ENCODE data around the gene BPIFB2. TPM values are rescaled to one million over a fixed set of nuclear protein-coding genes. Genes with fewer than 3 reads are reported as not detected.

The BPIFB2 gene
- polyA plus RNA-seq, 3 donors = not detected

DNA sequence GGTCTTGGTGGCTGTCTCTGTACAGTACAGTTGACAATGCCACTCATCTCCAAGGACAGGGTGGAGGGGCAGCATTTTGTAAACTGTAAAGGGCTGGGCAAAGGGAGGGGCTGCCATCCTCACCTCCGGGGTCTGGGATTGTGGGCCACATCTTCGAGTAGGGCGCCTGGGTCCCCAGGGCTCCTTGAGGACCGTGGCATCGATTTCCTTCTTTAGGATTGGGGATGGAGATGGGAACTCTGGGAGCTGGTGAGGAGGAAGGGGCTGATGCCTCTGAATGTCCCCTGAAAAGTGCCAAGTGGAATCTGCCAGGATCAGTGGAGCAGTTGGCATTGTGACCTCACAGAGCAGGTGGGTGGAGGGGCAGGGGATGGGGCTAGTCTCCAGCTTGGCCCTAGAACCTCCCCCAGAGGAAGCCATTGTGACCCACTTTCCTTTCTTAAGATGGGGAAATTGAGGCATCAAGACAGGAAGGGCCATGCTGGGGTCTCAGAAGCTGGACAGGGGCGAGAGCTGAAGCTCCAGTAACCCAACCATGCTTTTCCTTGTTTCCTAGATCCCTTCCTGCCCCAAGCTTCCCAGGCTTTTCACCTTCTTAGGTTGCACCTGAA lies 3.3 kb upstream of the BPIFB2 start, which contains the start of gene SUN5:
Gene SUN5, minus strand, starts transcription at position 293 of the 611 bp plus-strand sequence. Its CDS starts 93 bp downstream, at position 200.
- H3K9me3 Mint-ChIP-seq = peaks cover 0 to 7% (median 3%) of the 10 kb centered on the region in 7 donors
- no peaks in the 10 kb centered on the region for H3K79me2 ChIP-seq (ENCODE audit: insufficient read depth, low read length)
- TF ChIP-seq, protein P1, sequence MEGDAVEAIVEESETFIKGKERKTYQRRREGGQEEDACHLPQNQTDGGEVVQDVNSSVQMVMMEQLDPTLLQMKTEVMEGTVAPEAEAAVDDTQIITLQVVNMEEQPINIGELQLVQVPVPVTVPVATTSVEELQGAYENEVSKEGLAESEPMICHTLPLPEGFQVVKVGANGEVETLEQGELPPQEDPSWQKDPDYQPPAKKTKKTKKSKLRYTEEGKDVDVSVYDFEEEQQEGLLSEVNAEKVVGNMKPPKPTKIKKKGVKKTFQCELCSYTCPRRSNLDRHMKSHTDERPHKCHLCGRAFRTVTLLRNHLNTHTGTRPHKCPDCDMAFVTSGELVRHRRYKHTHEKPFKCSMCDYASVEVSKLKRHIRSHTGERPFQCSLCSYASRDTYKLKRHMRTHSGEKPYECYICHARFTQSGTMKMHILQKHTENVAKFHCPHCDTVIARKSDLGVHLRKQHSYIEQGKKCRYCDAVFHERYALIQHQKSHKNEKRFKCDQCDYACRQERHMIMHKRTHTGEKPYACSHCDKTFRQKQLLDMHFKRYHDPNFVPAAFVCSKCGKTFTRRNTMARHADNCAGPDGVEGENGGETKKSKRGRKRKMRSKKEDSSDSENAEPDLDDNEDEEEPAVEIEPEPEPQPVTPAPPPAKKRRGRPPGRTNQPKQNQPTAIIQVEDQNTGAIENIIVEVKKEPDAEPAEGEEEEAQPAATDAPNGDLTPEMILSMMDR (IDR thresholded peaks at IDR 0.05) = no peak
- no peaks in the 10 kb centered on the region for H3K36me3 ChIP-seq (replicated peaks in 1 of 2; ENCODE audit: control insufficient read depth in 1 of 2, insufficient read depth in 2 of 2, low read length in 2 of 2)
- H3K9ac ChIP-seq (ENCODE audit: insufficient read depth, low read length, poor library complexity, severe bottlenecking) = no peak within 1 kb of the TSS
- no peak within 1 kb of the TSS for H3K4me3 Mint-ChIP-seq
- H3K4me3 ChIP-seq (replicated peaks in 1 of 3; ENCODE audit: low read depth in 2 of 3, low read length in 3 of 3) = no peak within 1 kb of the TSS
- peaks cover 0 to 3% (median 1%) of the 10 kb centered on the region in 3 donors for H3K27me3 Mint-ChIP-seq (ENCODE audit: low read depth in 3 of 3)
- H4K20me1 ChIP-seq (ENCODE audit: insufficient read depth, low read length) = no peaks in the 10 kb centered on the region
- no peak within 1 kb of the TSS for H3K27ac ChIP-seq (ENCODE audit: low read depth in 1 of 2, low read length in 2 of 2)
- H3K4me2 ChIP-seq (replicated peaks; ENCODE audit: extremely low read depth, low read length, poor library complexity, severe bottlenecking) = no peak within 1 kb of the TSS
- no peak for DNase-seq
- intact Hi-C loops (cut with micrococcal nuclease) = no loop called here
- no peaks in the 10 kb centered on the region for H3K27me3 ChIP-seq (ENCODE audit: control insufficient read depth in 2 of 2, insufficient read depth in 2 of 2, low read length in 2 of 2)
- peaks cover 11% of the 10 kb centered on the region for H3K4me1 Mint-ChIP-seq
- no peak within 1 kb of the TSS for H2AFZ ChIP-seq (ENCODE audit: insufficient read depth, low read depth, low read length, poor library complexity, severe bottlenecking)
- H3K36me3 Mint-ChIP-seq = no peaks in the 10 kb centered on the region
- no peaks in the 10 kb centered on the region for H3K9me3 ChIP-seq (replicated peaks in 1 of 2; ENCODE audit: control insufficient read depth in 1 of 2, insufficient read depth in 1 of 2, low read length in 2 of 2)
- WGBS (ENCODE audit: insufficient coverage) = 94% methylated on average over 6 of the region's 6 CpGs
- H3K4me1 ChIP-seq (ENCODE audit: control insufficient read depth in 1 of 2, insufficient read depth in 2 of 2, low read length in 2 of 2) = peaks cover 6% of the 10 kb centered on the region in 2 donors
- no peak within 1 kb of the TSS for H3K27ac Mint-ChIP-seq

DNA sequence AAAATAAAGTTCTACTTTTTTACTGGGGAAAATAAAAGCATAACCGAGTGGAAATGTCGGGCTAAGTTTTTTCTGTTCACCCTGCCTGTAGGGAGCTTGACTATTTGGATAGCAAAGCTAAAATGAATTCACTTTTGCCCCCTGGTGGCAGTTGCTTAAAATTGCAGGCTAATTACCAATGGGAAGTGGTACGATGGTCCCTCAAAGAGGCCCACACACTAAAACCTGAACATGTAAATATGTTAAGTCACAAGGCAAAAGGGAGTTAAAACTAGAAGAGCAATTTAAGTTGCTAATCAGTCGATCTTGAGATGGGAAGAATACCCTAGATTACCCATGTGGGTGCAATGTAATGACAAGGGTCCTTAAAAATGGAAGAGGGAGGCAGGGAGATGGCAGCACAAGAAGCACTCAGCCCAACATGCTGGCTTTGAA lies 2.4 kb upstream of the BPIFB2 start:
- peak; percentile 3 to 16 (median 5) for DNase-seq
- Histone ChIP-seq H3K4me2 (replicated peaks; ENCODE audit: extremely low read depth, low read length, poor library complexity, severe bottlenecking) (no peak overlapping the region), H3K9ac (ENCODE audit: insufficient read depth, low read length, poor library complexity, severe bottlenecking) (no peak overlapping the region), H3K27ac (ENCODE audit: low read depth in 1 of 2, low read length in 2 of 2) (no peak overlapping the region), H3K36me3 (replicated peaks in 1 of 2; ENCODE audit: control insufficient read depth in 1 of 2, insufficient read depth in 2 of 2, low read length in 2 of 2) (no peaks in the 10 kb centered on the region), H2AFZ (ENCODE audit: insufficient read depth, low read depth, low read length, poor library complexity, severe bottlenecking) (no peak overlapping the region), H3K9me3 (replicated peaks in 1 of 2; ENCODE audit: control insufficient read depth in 1 of 2, insufficient read depth in 1 of 2, low read length in 2 of 2) (no peaks in the 10 kb centered on the region), H3K4me1 (ENCODE audit: control insufficient read depth in 1 of 2, insufficient read depth in 2 of 2, low read length in 2 of 2) (peaks cover under 1% of the 10 kb centered on the region in 2 donors), H3K27me3 (ENCODE audit: control insufficient read depth in 2 of 2, insufficient read depth in 2 of 2, low read length in 2 of 2) (no peaks in the 10 kb centered on the region), H4K20me1 (ENCODE audit: insufficient read depth, low read length) (no peaks in the 10 kb centered on the region), H3K4me3 (replicated peaks in 1 of 3; ENCODE audit: low read depth in 2 of 3, low read length in 3 of 3) (no peak overlapping the region), H3K79me2 (ENCODE audit: insufficient read depth, low read length) (no peaks in the 10 kb centered on the region)
- WGBS (ENCODE audit: insufficient coverage) = 54% methylated on average over 2 of the region's 4 CpGs
- no peak overlapping the region for H3K4me3 Mint-ChIP-seq
- intact Hi-C loops (cut with micrococcal nuclease) = no loop called here
- H3K27ac Mint-ChIP-seq = no peak overlapping the region
- TF ChIP-seq, protein P1 (IDR thresholded peaks at IDR 0.05) = peak; percentile 75
- peaks cover 0 to 3% (median 1%) of the 10 kb centered on the region in 3 donors for H3K27me3 Mint-ChIP-seq (ENCODE audit: low read depth in 3 of 3)
- peaks cover 2% of the 10 kb centered on the region for H3K4me1 Mint-ChIP-seq
- H3K36me3 Mint-ChIP-seq = no peaks in the 10 kb centered on the region
- H3K9me3 Mint-ChIP-seq = peaks cover 0 to 7% (median 3%) of the 10 kb centered on the region in 7 donors

Measured in CD14-positive monocyte (primary cell).